NCI-H2227 (cell line): ENCODE data around the gene SMCO2.

Experiments
- DNase-seq: peaks from one replicate; lab custom pipeline; 2025; ENCODE audit not compliant: unreplicated experiment; lab: John Stamatoyannopoulos, UW

Gene SMCO2

DNA sequence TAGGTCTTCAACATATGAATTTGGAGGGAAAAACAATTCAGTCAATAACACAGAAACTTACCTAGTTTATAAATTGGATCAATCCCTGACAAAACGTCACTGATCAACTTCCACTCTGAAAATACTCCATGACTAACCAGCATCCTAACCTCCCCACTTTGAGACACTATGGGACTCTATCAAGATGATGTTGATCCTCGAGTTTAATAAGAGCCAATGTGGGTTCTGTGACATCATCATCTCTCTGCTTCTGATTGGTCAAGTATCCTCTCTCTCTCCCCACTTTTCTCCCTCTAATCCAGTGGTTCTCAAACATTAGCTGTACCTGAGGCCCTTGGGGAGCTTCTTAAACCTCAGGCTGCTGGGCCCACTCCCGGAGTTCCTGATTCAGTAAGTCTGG is at the start of gene SMCO2:
Gene SMCO2 (plus strand): TSS at position 301 of the 400 bp plus-strand sequence. CDS start 23,896 bp downstream, outside the sequence.
- DNase-seq, result no peak

DNA sequence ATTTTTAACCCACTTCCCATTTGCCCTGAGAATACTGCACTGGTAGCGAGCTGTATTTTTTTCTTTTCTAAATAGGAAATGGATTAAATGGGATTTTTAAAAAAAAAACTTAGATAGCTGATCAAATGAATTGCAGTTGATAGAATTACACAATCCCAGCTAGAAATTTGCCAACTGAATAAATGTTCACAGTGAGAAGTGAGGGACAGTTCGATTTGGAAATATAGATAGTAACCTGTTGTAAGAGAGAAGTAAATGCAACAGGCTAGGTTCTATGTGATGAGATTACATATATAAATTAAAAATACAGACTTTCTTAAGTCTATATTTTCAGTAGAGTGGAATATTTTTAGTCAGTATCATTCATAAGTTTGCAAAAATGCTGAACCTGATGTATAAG is 48.1 kb upstream of the SMCO2 start:
- DNase-seq, result no peak

DNA sequence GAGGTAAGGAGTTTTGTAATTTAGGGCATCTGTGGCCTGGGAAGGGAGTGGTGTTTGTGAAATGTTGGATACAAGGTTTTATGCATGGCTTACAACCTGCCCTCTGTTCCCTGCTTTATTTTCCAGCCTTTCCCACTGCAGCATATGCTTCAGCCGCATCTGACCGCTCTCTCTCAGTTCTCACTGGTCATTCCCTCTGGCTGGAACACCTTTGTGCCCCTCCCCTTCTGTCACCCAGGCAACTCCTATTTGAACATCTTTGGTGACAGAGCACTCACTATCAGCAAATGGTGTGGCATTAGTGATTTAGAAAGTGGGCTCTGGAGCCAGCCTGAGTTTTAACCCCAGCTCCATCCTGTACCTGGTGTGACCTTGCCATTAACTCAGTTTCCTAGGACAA is 47.5 kb upstream of the SMCO2 start:
- DNase-seq, result no peak

DNA sequence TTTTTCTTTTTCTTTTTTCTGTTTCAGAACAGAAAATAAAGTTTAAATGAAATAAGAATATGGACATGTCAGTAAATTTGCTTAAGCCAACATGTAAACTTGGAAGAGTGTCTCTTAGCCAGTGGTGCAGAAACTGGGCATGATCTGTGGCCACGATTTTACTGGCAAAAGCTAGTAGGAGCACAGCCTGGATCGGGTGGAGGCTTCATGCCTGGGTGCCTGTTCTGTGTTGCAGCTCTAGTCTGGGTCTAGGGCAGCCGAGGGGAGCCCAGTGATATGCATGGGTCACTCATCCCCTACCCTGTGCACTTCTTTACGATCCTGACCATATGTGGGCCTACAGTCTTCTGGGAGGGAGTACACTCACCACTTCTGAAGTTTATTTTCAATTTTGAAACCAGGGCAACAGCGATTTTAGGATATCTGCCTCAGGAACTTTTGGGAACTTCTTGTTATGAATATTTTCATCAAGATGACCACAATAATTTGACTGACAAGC is 45.6 kb upstream of the SMCO2 start:
- DNase-seq, result no peak

DNA sequence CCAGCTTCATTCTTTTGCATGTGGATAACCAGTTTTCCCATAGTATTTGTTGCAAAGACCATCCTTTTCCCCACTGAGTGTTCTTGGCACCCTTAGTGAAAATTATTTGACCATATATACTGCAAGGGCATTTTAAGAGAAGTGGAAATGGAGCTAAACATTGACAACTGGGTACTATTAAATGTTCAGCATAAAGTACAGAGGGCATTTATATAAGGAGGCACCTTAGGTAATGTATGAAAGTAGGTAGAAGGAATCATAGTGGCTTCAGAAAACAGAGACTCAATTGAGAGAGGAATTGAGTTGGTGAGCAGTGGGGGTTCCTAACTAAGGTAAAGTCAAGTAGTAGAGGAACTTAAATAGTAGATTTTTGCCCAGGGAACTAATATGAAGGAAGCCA is 34.5 kb upstream of the SMCO2 start:
- DNase-seq, result no peak

DNA sequence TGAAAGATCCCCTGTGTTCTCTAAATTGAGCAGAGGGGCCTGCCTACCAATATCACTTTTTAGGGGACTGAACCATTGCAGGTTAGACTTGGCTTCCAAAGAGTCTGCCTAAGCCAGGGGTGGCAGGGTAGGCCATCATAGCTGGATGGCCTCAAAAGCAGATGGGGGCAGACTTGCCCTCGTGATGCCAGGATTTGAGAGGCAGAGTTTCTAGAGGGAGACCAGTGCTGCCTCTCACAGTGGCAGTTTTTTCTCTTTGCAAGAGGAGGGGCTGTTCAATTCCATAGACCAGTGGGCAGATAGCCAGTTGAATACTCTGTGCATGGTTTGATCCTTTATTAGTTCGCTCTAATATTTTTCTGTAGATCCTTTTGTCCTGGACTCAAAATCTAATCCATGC is 23.8 kb upstream of the SMCO2 start:
- no peak for DNase-seq

DNA sequence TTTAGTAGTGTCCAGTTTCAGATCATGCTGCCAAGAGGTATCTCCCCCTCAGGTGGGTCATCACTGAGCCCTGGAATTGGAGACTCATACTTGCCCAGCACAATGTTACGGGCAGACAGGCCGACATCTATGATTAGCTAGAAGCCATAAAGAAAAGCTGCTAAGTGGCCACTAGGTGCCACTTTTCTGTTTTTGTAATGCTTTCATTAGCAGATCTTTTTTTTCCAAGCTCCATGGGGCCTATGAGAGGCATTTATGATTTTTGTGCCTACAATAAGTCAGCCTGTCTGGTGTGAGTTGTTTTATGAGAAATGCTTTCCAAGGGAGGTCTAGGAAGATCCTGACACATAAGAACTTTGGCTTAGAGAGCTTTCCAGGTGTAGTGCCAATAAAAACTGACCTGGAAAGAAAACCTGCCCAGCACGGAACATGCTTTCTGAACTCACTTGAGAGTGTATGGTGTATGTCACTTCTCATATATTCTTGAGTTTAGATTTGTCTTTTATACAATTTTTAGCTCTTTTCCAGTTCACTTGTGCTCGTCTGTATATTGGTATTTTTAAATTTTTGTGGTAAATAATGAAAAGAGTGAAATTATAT is 21.8 kb upstream of the SMCO2 start:
- peak; percentile 5 for DNase-seq

DNA sequence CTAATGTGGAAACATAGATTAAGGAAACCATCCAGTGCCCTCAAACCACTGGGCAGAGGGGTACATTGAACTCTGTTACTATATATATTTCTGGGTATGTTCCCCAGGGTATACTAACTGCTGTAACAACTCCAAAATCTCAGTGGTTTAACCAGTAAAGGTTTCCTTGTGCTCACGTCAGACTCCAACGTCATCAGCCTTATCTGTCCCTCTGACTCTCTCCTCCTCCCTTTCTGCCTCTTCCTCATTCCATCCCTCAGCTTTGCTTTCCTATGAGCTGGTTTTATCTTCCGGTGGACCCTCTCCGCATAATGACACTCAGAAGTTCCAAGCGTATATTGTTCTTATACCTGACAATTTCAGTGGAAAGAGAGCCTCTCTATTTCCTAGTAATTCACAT is 21.2 kb upstream of the SMCO2 start:
- no peak for DNase-seq

DNA sequence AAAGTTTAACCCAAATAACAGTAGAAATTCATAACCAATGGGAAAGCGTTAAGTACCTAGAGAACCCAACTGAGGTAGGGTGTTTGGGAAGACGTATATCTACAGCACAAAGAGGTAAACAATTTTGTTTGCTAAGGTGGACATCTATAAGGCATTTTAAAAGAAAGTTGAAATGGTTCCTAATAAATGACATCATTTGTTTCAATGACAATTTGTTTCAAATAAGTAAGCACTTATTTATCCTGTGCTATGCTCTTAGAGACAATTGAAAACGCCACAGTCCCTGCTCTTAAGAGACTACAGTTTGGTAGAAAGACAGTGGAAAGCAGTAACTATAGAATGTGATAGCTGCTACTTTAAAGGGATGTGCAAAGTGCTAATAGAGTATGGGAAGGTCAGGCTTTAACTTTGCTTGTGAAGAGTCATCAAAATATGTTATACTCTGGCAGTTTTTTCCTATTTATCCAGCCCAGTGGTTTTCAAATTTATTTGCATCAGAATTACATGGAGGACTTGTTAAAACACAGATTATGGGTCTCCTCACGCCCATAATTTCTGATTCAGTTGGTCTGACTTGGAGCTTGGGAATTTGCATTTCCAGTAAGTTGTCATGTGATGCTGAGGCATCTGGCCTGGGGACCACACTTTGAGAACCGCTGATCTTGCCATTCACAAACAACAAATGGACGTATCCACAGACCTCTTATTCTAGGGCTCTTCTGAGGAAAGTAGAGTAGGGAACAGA is 19.6 kb upstream of the SMCO2 start:
- DNase-seq, result no peak

DNA sequence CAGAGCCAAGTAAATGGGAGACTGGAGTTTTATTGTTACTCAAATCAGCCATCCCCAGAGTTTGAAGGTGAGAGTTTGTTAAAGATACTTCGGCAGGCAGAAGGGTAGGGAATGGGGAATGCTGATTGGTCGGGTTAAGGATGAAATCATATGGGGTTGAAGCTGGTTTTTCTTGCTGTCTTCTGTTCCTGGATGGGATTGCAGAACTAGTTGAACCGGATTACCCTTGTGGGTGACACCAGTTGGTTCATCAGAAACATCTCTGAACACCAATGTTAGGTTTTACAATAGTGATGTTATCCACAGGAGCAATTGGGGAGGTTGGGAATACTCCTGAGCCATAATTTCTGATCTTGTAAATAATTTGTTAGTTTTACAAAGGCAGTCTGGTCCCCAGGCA is 18.7 kb upstream of the SMCO2 start:
- DNase-seq, result no peak

DNA sequence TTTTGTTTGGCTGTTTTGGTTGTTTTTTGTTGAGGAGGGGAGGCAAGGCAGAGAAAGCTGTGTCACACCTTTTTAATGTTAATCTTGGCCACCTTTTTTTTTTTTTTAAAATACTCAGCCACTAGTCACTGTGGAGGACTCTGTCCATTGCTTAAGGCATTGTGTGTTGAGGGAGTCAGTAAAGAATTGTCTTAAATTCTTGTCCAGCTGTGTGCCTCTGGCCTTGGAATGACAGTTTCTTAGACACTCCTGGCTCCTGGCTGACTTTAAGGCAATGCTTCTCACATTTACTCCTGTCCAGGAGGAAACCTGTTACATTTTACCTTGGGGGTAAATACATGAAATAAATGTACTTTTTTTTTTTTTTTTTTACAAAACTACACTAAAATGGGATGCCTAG is 18.1 kb upstream of the SMCO2 start:
- DNase-seq, result no peak

DNA sequence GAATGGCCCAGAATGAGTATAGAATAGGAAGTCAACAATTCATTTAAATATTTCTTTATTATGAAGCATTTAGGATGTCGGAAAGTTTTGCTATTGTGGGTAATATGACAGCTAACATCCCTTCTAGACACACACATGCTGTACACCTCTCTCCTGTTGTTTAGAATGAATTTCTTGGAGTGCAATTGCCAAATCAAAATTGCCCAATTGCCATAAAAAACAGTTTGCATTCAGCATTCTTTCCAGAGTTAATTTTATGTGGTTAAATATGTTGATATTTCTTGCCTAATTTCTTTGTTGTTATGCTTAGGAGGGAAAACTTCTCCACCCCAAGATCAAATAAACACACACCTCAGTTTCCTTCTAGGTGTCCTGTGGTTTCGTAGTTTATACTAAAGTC is 16.9 kb upstream of the SMCO2 start:
- no peak for DNase-seq

DNA sequence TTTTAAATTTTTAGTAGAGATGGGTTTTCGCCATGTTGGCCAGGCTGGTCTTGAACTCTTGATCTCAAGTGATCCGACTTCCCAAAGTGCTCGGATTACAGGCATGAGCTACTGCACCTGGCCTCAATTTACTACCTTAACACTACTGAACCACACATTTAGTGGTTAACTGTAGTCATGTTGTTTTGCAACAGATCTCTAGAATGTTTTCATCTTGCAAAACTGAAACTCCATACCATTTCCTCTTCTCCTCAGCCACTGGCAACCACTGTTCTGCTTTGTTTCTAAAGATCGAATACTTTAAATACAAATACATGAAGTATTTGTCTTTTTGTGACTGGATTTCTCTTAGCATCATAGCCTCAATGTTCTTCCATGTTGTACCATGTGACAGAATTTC is 15.4 kb upstream of the SMCO2 start:
- DNase-seq, result no peak

DNA sequence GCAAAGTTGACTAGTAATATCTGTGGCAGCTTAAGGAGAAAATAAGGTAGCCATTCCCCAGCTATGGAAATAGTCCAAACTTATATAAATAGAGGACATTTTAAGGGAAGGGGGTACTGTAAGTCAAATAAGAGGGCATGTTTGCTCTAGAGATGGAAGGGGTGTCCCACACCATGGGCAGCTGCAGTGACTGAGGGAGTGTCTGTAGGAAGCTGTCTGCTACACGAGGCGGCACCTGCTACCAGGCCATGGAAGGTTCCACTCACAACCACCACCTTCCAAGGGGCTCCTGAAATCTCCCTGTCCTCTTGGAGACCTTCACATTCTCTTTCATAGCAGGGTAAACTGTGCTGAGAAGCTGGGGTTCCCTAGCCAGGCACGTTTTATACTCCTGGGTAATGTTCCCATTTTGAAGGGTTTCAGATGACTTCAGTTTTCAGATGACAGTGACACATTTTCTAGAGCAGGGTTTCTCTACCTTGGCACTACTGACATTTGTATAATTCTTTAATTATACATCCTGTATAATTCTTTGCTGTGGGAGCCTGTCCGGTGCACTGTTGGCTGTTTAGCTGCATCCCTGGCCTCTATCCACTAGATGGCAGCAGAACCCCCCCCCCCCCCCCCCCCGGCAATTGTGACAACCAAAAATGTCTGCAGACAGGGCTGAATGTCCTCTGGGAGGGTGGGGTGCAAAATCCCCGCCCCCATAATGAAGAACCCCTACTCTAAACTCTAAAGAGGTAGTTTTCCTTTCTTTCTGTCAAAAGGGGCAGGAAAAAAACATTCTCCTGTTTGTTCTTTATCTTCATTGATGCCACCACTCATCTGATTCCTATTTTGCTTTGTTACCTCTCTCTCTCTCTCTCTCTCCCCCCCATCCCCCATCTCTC is 11.6 kb upstream of the SMCO2 start:
- no peak for DNase-seq

DNA sequence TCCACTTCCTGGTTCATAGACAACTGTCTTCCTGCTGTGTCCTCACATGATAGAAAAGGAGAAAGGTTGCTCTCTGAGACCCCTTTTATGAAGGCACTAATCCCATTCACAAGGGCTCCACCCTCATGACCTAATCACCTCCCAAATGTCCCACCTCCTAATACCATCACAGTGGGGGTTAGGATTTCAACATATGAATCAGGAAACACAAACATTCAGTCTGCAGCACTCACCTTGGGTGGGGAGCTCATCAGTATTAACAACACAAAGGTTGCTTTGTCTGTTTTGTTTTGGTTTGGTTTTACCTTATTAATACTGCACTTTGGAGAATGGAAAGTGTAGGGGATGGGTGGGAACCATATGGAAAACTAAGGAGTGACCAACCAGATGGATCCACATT is 10.5 kb upstream of the SMCO2 start:
- no peak for DNase-seq

DNA sequence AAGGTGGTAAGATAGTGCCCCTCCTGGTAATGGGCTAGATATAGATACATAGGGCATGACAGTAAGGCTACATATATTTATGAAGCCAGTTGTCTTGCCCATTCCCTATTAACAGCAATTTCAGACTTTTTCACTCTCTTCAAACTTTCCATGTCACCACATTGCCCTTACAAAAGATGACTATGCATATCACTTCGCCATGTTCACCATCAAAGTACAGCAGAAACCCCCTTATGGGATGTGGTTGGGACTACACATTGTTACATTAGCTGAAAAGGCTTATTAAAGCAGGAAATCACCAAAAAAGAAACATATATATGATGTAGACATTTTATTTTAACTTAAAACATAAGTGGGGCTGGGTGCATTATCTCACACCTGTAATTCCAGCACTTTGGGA is 9.8 kb upstream of the SMCO2 start:
- no peak for DNase-seq

DNA sequence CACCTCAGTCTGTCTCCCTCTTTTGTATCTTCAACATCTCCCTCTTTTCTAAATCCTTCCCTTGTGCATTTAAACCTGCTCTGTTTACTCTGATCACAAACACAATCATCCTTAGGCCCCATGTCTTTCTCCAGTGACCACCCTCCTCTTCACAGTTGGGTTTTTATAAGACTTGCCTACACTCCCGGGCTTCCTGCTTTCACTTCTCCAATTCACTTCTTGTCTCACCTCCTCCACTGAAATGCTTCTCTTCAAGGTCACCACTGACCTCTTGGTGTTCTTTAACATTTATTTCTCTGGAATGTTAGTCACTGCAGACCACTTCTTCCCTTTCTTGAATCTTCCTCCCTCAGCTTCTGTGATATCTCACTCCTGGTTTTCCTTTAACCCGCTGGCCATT is 8.7 kb upstream of the SMCO2 start:
- no peak for DNase-seq

DNA sequence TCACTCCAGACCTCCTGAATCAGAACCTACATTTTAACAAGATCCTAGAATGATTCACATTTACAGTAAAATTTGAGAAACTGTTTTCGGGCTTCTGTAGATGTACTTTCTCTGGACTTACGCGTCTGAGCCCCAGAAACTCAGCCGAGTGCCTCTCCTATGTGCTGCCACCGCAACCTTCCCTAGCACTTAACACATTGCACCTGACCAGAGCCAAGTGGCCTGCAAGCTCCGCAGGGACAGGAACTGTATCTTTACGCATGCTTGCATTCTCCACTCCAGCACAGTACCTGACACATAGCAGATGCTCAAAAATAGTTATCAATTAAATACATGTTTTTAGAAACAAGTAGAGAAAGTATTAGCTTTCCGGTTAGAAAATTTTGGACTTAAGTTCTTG is 1.2 kb downstream of the SMCO2 start:
- DNase-seq, result no peak

DNA sequence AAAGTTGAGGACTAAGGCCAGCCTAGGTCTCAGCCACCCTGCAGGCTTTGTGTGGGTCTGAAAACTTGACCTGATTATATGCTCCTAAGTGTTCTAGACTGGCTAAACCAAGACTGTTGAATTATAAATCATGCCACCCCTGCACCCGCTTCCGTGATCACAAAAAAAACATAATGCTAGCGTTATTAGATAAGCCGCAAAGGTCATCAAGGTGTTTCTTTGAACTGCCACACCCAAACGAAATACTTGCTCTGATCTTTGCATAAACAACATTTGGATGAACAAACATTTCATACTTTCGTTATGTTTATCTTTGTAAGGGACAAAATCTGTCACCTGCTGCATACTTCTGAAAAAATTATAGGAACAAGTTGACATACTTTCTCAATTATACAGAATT is 2.5 kb downstream of the SMCO2 start:
- no peak for DNase-seq

DNA sequence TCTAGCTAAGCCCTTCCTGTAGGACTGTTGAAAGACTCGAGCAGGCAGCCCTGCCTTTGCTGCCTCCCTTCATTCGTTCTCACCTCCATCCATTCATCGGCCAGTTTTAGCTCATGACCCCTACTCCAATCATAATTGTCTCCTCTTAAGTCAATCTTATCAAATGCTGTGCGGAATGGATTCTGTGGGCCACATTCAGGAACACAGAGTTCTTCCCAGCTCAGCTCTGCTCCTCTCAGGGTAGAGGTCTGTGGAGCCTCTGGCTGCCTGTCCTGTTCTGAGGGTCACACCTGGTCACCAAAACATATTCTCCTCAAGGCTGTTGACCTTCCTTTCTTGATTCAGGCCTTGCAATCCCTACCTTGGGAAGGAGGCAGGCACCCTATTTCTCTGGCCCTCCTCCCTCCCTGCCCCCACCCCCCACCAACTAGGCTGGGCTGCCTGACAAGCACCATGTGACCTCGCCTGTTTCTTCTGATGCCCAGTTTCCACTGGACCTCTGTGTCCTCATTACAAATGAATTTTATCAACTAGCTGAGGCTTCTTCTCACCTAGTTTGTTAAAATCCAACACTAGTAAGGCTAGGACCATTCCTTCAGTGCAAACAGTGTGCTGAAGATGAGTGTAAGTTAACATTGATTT is 3.5 kb downstream of the SMCO2 start:
- DNase-seq, result no peak

DNA sequence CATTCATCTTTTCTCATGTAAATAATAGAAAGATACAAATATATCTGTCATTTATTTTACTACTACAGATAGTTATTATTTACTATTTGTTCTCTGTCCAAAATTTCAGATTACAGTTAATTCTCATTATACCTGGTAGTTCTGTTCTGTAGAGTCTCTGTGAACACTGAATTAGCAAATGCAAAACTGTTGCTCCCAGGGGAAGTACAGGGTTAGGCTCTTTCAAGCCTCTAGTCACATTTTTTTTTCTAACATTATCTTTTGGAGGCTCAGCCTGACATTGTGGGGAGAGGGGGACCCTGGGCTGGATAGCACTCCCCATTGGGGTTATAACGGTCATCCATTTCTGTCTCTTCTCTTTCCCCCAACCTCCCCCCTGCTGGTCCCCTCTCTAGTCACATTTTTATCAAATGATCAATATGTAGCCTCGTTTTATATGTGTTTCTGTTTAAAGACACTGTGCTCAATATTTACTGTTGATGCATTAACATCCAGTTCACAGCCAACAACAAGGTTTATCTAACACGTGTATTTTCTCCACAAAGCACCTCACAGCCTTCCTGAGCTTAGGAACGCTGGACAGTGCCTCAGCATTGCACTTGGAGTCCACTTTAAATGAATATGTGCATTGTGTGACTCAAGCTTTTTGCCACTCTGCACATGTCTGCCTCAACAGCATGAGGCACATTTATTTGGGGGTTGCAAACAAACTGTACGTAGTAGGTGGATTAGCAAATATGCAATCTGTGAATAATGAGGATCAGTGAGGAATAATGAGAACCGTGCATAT is 4.7 kb downstream of the SMCO2 start:
- no peak for DNase-seq
